SH-SY5Y (cell line): ENCODE measurements around the gene RPE65.

Experiments used
- GATA2 ChIP-seq: IDR thresholded peaks from 2 replicates; pipeline ENCODE4 v1.6.1; 2011; ENCODE audit warnings: mild to moderate bottlenecking, low read depth, low read length
- GATA3 ChIP-seq: IDR thresholded peaks from 2 replicates; pipeline ENCODE4 v1.6.1; 2011; ENCODE audit warnings: low read depth, mild to moderate bottlenecking, low read length, moderate library complexity

DNA sequence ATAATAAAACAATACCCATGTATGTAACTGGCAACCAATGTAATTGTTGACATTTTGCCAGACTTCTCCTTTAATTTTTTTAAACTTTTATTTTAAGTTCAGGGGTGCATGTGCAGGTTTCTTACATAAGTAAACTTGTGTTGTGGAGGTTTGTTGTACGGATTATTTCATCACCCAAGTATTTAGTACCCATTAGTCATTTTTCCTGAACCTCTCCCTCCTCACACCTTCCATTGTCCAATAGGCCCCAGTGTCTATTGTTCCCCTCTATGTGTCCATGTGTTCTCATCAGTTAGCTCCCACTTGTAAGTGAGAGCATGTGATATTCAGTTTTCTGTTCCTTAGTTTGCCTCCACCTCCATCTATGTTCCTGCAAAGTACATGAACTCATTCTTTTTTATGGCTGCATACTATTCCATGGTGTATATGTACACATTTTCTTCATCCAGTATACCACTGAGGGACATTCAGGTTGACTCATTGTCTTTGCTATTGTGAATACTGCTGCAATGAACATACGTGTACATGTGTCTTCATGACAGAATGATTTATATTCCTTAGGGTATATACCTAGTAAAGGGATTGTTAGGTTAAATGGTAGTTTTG is 40.4 kb upstream of the RPE65 start:
- TF ChIP-seq GATA3, result no peak
- TF ChIP-seq GATA2, result no peak
